ENCODE measurements around the gene ZNF699. TPM values are rescaled to one million over a fixed set of nuclear protein-coding genes. Genes with fewer than 3 reads are reported as not detected.

The ZNF699 gene
- total RNA-seq, 1 experiment from 2014 or later = 0.77 TPM

- Mint-ChIP-seq H3K27me3 (ENCODE audit: insufficient read depth, unreplicated experiment) (no peaks in the 10 kb centered on the region), H3K4me3 (ENCODE audit: unreplicated experiment) (no peak overlapping the region), H3K4me1 (ENCODE audit: low read depth, unreplicated experiment) (no peaks in the 10 kb centered on the region), H3K9me3 (ENCODE audit: unreplicated experiment) (peaks cover 36% of the 10 kb centered on the region), H3K27ac (ENCODE audit: unreplicated experiment) (no peak overlapping the region), H3K36me3 (ENCODE audit: insufficient read depth, unreplicated experiment) (peaks cover 12% of the 10 kb centered on the region)
- no peaks in the 10 kb centered on the region for H3K36me3 ChIP-seq (ENCODE audit: control insufficient read depth, insufficient read depth, low read length)
- H3K27me3 ChIP-seq (replicated peaks; ENCODE audit: control insufficient read depth, insufficient read depth, low read length) = no peaks in the 10 kb centered on the region
- H3K4me1 ChIP-seq = no peaks in the 10 kb centered on the region
- DNase-seq = no peak
- ChIA-PET POLR2A (no interaction called here), CTCF (no interaction called here)
- TF ChIP-seq, protein P1, sequence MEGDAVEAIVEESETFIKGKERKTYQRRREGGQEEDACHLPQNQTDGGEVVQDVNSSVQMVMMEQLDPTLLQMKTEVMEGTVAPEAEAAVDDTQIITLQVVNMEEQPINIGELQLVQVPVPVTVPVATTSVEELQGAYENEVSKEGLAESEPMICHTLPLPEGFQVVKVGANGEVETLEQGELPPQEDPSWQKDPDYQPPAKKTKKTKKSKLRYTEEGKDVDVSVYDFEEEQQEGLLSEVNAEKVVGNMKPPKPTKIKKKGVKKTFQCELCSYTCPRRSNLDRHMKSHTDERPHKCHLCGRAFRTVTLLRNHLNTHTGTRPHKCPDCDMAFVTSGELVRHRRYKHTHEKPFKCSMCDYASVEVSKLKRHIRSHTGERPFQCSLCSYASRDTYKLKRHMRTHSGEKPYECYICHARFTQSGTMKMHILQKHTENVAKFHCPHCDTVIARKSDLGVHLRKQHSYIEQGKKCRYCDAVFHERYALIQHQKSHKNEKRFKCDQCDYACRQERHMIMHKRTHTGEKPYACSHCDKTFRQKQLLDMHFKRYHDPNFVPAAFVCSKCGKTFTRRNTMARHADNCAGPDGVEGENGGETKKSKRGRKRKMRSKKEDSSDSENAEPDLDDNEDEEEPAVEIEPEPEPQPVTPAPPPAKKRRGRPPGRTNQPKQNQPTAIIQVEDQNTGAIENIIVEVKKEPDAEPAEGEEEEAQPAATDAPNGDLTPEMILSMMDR (IDR thresholded peaks at IDR 0.05; ENCODE audit: insufficient read depth in 1 of 2, low read depth in 1 of 2, low read length in 1 of 2, severe bottlenecking in 1 of 2, unreplicated experiment in 1 of 2) = no peak
- H3K9me3 ChIP-seq = peaks cover 23% of the 10 kb centered on the region
- H3K4me3 ChIP-seq (ENCODE audit: low read depth, low read length) = no peak overlapping the region
- BruUV-seq (replicated peaks) = no TSS peak
- intact Hi-C loops (cut with micrococcal nuclease; ENCODE audit: unreplicated experiment) = no loop called here
Observed at GRCh38 chr19:9345005-9345404, 35.4 kb upstream of the ZNF699 start.

GRCh38 chr19:9342610-9343304, 33.1 kb upstream of the ZNF699 start:
- H3K4me1 Mint-ChIP-seq (ENCODE audit: low read depth, unreplicated experiment) = no peaks in the 10 kb centered on the region
- no TSS peak for BruUV-seq (replicated peaks)
- H3K4me3 ChIP-seq (ENCODE audit: low read depth, low read length) = no peak overlapping the region
- H3K36me3 Mint-ChIP-seq (ENCODE audit: insufficient read depth, unreplicated experiment) = peaks cover 12% of the 10 kb centered on the region
- H3K4me1 ChIP-seq = no peaks in the 10 kb centered on the region
- H3K9me3 Mint-ChIP-seq (ENCODE audit: unreplicated experiment) = peaks cover 32% of the 10 kb centered on the region
- TF ChIP-seq, protein P1 (IDR thresholded peaks at IDR 0.05; ENCODE audit: insufficient read depth in 1 of 2, low read depth in 1 of 2, low read length in 1 of 2, severe bottlenecking in 1 of 2, unreplicated experiment in 1 of 2) = no peak
- no peak for DNase-seq
- POLR2A ChIA-PET = no interaction called here
- no peaks in the 10 kb centered on the region for H3K36me3 ChIP-seq (ENCODE audit: control insufficient read depth, insufficient read depth, low read length)
- no peaks in the 10 kb centered on the region for H3K27me3 ChIP-seq (replicated peaks; ENCODE audit: control insufficient read depth, insufficient read depth, low read length)
- no peak overlapping the region for H3K27ac Mint-ChIP-seq (ENCODE audit: unreplicated experiment)
- intact Hi-C loops (cut with micrococcal nuclease; ENCODE audit: unreplicated experiment) = no loop called here
- no peak overlapping the region for H3K4me3 Mint-ChIP-seq (ENCODE audit: unreplicated experiment)
- CTCF ChIA-PET = no interaction called here
- peaks cover 23% of the 10 kb centered on the region for H3K9me3 ChIP-seq
- no peaks in the 10 kb centered on the region for H3K27me3 Mint-ChIP-seq (ENCODE audit: insufficient read depth, unreplicated experiment)

DNA sequence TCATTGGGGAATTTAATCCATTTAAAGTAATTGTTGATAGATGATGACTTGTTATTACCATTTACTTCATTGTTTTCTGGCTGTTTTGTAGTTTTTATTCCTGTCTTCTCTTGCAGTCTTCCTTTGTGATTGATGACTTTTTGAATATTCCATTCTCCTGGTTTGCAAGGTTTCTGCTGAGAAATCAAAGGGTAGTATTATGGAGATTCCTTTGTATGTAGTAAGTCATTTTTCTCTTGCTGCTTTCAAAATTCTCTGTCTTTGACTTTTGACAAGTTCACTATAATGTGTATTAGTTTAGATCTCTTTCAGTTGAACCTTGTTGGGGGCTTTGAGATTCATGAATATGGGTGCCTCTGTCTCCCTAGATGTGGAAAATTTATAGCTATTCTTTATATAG, 20.4 kb upstream of the ZNF699 start:
- no peaks in the 10 kb centered on the region for H3K27me3 ChIP-seq (replicated peaks; ENCODE audit: control insufficient read depth, insufficient read depth, low read length)
- H3K4me3 ChIP-seq (ENCODE audit: low read depth, low read length) = no peak overlapping the region
- CTCF ChIA-PET = no interaction called here
- no peaks in the 10 kb centered on the region for H3K27me3 Mint-ChIP-seq (ENCODE audit: insufficient read depth, unreplicated experiment)
- H3K4me1 ChIP-seq = no peaks in the 10 kb centered on the region
- H3K4me3 Mint-ChIP-seq (ENCODE audit: unreplicated experiment) = no peak overlapping the region
- no peak overlapping the region for H3K27ac Mint-ChIP-seq (ENCODE audit: unreplicated experiment)
- no peaks in the 10 kb centered on the region for H3K4me1 Mint-ChIP-seq (ENCODE audit: low read depth, unreplicated experiment)
- peaks cover 14% of the 10 kb centered on the region for H3K36me3 Mint-ChIP-seq (ENCODE audit: insufficient read depth, unreplicated experiment)
- no peaks in the 10 kb centered on the region for H3K36me3 ChIP-seq (ENCODE audit: control insufficient read depth, insufficient read depth, low read length)
- intact Hi-C loops (cut with micrococcal nuclease; ENCODE audit: unreplicated experiment) = no loop called here
- H3K9me3 Mint-ChIP-seq (ENCODE audit: unreplicated experiment) = peaks cover 14% of the 10 kb centered on the region
- BruUV-seq (replicated peaks) = no TSS peak
- POLR2A ChIA-PET = no interaction called here
- TF ChIP-seq, protein P1 (IDR thresholded peaks at IDR 0.05; ENCODE audit: insufficient read depth in 1 of 2, low read depth in 1 of 2, low read length in 1 of 2, severe bottlenecking in 1 of 2, unreplicated experiment in 1 of 2) = no peak
- H3K9me3 ChIP-seq = peaks cover 9% of the 10 kb centered on the region
- DNase-seq = no peak

Data from Caco-2 (cell line).